MM.1S (cell line): ENCODE data around the gene HOXA13.

Experiments
- DNase-seq: peaks from one replicate; pipeline ENCODE4 v3.0.0-alpha.2; 2015
- H2AFZ ChIP-seq: fragments of 300-600 bp; sonication (generic); 2 replicates; pipeline ENCODE4 v1.6.0; 2016; ENCODE audit warnings: antibody characterized with exemption, low read length
- H3F3A ChIP-seq: fragments of 300-600 bp; sonication (generic); 2 replicates; pipeline ENCODE4 v1.6.1; 2016; ENCODE audit warnings: mild to moderate bottlenecking, antibody characterized with exemption, low read length, moderate library complexity, mixed read lengths; ENCODE audit not compliant: insufficient read depth
- H3K27ac ChIP-seq: fragments of 300-600 bp; sonication (generic); 2 replicates; pipeline ENCODE4 v1.5.1; 2016; ENCODE audit warnings: mild to moderate bottlenecking, low read length
- H3K27me3 ChIP-seq: fragments of 300-600 bp; sonication (generic); replicated peaks from 2 replicates; pipeline ENCODE4 v1.6.0; 2016; ENCODE audit warnings: low read length; ENCODE audit not compliant: insufficient read depth
- H3K36me3 ChIP-seq: fragments of 300-600 bp; sonication (generic); replicated peaks from 2 replicates; pipeline ENCODE4 v1.6.1; 2016; ENCODE audit warnings: mild to moderate bottlenecking, low read length, mixed read lengths; ENCODE audit not compliant: insufficient read depth
- H3K4me1 ChIP-seq: fragments of 300-600 bp; sonication (generic); 2 replicates; pipeline ENCODE4 v1.6.1; 2016; ENCODE audit warnings: low read length, mixed read lengths
- H3K4me2 ChIP-seq: fragments of 300-600 bp; sonication (generic); 2 replicates; pipeline ENCODE4 v1.6.0; 2016; ENCODE audit warnings: low read depth, low read length
- H3K4me3 ChIP-seq: fragments of 300-600 bp; sonication (generic); 2 replicates; pipeline ENCODE4 v1.5.1; 2016; ENCODE audit warnings: low read length, mixed read lengths
- H3K79me2 ChIP-seq: fragments of 300-600 bp; sonication (generic); 2 replicates; pipeline ENCODE4 v1.6.1; 2016; ENCODE audit warnings: mixed run types, low read length, mixed read lengths
- H3K9ac ChIP-seq: fragments of 300-600 bp; sonication (generic); 2 replicates; pipeline ENCODE4 v1.6.1; 2016; ENCODE audit warnings: low read length, mixed read lengths
- H3K9me2 ChIP-seq: fragments of 300-600 bp; sonication (generic); replicated peaks from 2 replicates; pipeline ENCODE4 v1.6.1; 2016; ENCODE audit warnings: mild to moderate bottlenecking, low read length, mixed read lengths; ENCODE audit not compliant: insufficient read depth
- H3K9me3 ChIP-seq: fragments of 300-600 bp; sonication (generic); replicated peaks from 2 replicates; pipeline ENCODE4 v1.6.1; 2016; ENCODE audit warnings: mild to moderate bottlenecking, low read length, mixed read lengths; ENCODE audit not compliant: insufficient read depth
- H4K20me1 ChIP-seq: fragments of 300-600 bp; sonication (generic); 2 replicates; pipeline ENCODE4 v1.6.1; 2016; ENCODE audit warnings: mild to moderate bottlenecking, low read length, moderate library complexity, mixed read lengths; ENCODE audit not compliant: insufficient read depth
- CTCF ChIP-seq: fragments of 300-600 bp; sonication (generic); IDR thresholded peaks from 2 replicates; pipeline ENCODE4 v1.5.1; 2016; ENCODE audit warnings: antibody characterized with exemption, low read length, mixed read lengths
- EZH2 ChIP-seq: fragments of 300-600 bp; sonication (generic); optimal IDR thresholded peaks from 2 replicates; pipeline ENCODE3; 2017; ENCODE audit warnings: low read depth, mild to moderate bottlenecking, antibody characterized with exemption, low read length, mixed read lengths
- EZH2phosphoT487 ChIP-seq: fragments of 300-600 bp; sonication (generic); IDR thresholded peaks from 2 replicates; pipeline ENCODE4 v1.6.1; 2018; ENCODE audit warnings: antibody characterized with exemption, low read length

Gene HOXA13

GRCh38 chr7:27174874-27175625 is 24.8 kb downstream of the HOXA13 start:
- Histone ChIP-seq H3K79me2 (no peaks in the 10 kb centered on the region), H4K20me1 (no peaks in the 10 kb centered on the region), H2AFZ (no peak overlapping the region), H3K4me2 (no peak overlapping the region), H3K9me2 (no peaks in the 10 kb centered on the region), H3K27me3 (peaks cover 76% of the 10 kb centered on the region), H3F3A (peaks cover 12% of the 10 kb centered on the region), H3K9ac (no peak overlapping the region), H3K27ac (no peak overlapping the region), H3K4me1 (peaks cover 9% of the 10 kb centered on the region), H3K9me3 (no peaks in the 10 kb centered on the region), H3K4me3 (no peak overlapping the region), H3K36me3 (no peaks in the 10 kb centered on the region)
- DNase-seq: no peak
- no peak for TF ChIP-seq CTCF
- no peak for TF ChIP-seq EZH2phosphoT487
- no peak for TF ChIP-seq EZH2

GRCh38 chr7:27173956-27174873 is 25.7 kb downstream of the HOXA13 start, which contains the start of gene HOXA10:
Gene HOXA10 (minus strand): TSS chr7:27174320. CDS start chr7:27174306, 14 bp downstream.
- peaks cover 76% of the 10 kb centered on the region for H3K27me3 ChIP-seq
- peak within 1 kb of the TSS; percentile 99 for H3K4me2 ChIP-seq
- no peaks in the 10 kb centered on the region for H3K79me2 ChIP-seq
- peak within 1 kb of the TSS; percentile 58 for H2AFZ ChIP-seq
- no peaks in the 10 kb centered on the region for H3K9me3 ChIP-seq
- H3K36me3 ChIP-seq: no peaks in the 10 kb centered on the region
- peaks cover 12% of the 10 kb centered on the region for H3F3A ChIP-seq
- peak within 1 kb of the TSS; percentile 59 for H3K4me3 ChIP-seq
- DNase-seq: no peak
- H4K20me1 ChIP-seq: no peaks in the 10 kb centered on the region
- TF ChIP-seq EZH2: no peak
- no peak for TF ChIP-seq CTCF
- no peak for TF ChIP-seq EZH2phosphoT487
- no peaks in the 10 kb centered on the region for H3K9me2 ChIP-seq
- peaks cover 9% of the 10 kb centered on the region for H3K4me1 ChIP-seq
- no peak within 1 kb of the TSS for H3K27ac ChIP-seq
- H3K9ac ChIP-seq: no peak within 1 kb of the TSS

GRCh38 chr7:27173511-27173955 is 26.4 kb downstream of the HOXA13 start:
- peak overlapping the region; percentile 59 for H3K4me3 ChIP-seq
- no peaks in the 10 kb centered on the region for H3K9me2 ChIP-seq
- no peaks in the 10 kb centered on the region for H3K9me3 ChIP-seq
- no peak overlapping the region for H3K9ac ChIP-seq
- H3K4me1 ChIP-seq: peaks cover 9% of the 10 kb centered on the region
- peaks cover 12% of the 10 kb centered on the region for H3F3A ChIP-seq
- TF ChIP-seq EZH2phosphoT487 (no peak), CTCF (no peak), EZH2 (no peak)
- peak overlapping the region; percentile 99 for H3K4me2 ChIP-seq
- no peaks in the 10 kb centered on the region for H3K36me3 ChIP-seq
- H2AFZ ChIP-seq: peak overlapping the region; percentile 58
- no peaks in the 10 kb centered on the region for H4K20me1 ChIP-seq
- H3K79me2 ChIP-seq: no peaks in the 10 kb centered on the region
- H3K27ac ChIP-seq: no peak overlapping the region
- H3K27me3 ChIP-seq: peaks cover 79% of the 10 kb centered on the region
- no peak for DNase-seq
